Esophagus (tissue), 2 donors: ENCODE results near the gene ETS1. TPM values are rescaled to one million over a fixed set of nuclear protein-coding genes. Genes with fewer than 3 reads are reported as not detected.

ENCODE experiments used
- H3K27ac ChIP-seq, 2 donors: one replicate each; pipeline ENCODE4 v1.5.1; 2013; ENCODE audit warnings: low read depth in 2 of 2, mild to moderate bottlenecking in 2 of 2, inconsistent platforms in 1 of 2, low read length in 1 of 2, moderate library complexity in 1 of 2
- H3K27me3 ChIP-seq, 2 donors: one replicate each; pipeline ENCODE4 v1.6.1; 2013; ENCODE audit warnings: low read length in 2 of 2, control low read depth in 1 of 2, mild to moderate bottlenecking in 1 of 2; ENCODE audit not compliant: insufficient read depth in 2 of 2, control insufficient read depth in 1 of 2
- H3K36me3 ChIP-seq, 2 donors: one replicate each; pipeline ENCODE4 v1.6.1; 2013; ENCODE audit warnings: low read length in 1 of 2; ENCODE audit not compliant: control insufficient read depth in 2 of 2, insufficient read depth in 2 of 2
- H3K4me1 ChIP-seq, 2 donors: one replicate each; pipeline ENCODE4 v1.6.1; 2013; ENCODE audit warnings: low read length in 1 of 2; ENCODE audit not compliant: control insufficient read depth in 2 of 2, insufficient read depth in 2 of 2
- H3K4me3 ChIP-seq, 2 donors: one replicate each; pipeline ENCODE4 v1.5.1; 2013; ENCODE audit warnings: low read length in 2 of 2, mild to moderate bottlenecking in 2 of 2, low read depth in 1 of 2, moderate library complexity in 1 of 2
- H3K9me3 ChIP-seq, 2 donors: one replicate each; pipeline ENCODE4 v1.6.1; 2013; ENCODE audit warnings: mild to moderate bottlenecking in 2 of 2, low read depth in 1 of 2, low read length in 1 of 2, moderate library complexity in 1 of 2; ENCODE audit not compliant: control insufficient read depth in 2 of 2, insufficient read depth in 1 of 2
- WGBS, 2 donors: extraction: QIAGEN DNeasy Blood & Tissue Kit; methylation state at CpG; one replicate each; pipeline ENCODE4 v1.1.7; 2013; 5-methylcytosine and 5-hydroxymethylcytosine counted together
- polyA plus RNA-seq, 2 donors: library from polyadenylated mRNA; stranded (reverse); fragments of 200-250 nt; gene quantifications; one replicate each; pipeline ENCODE4 v1.2.3, GENCODE V29; 2013
- donor health status: healthy with polysubstance abuse.
- donor health status: Bipolar disorder and iron deficiency.

Gene ETS1
- polyA plus RNA-seq, 2 donors: 3.0 to 3.9 TPM

DNA sequence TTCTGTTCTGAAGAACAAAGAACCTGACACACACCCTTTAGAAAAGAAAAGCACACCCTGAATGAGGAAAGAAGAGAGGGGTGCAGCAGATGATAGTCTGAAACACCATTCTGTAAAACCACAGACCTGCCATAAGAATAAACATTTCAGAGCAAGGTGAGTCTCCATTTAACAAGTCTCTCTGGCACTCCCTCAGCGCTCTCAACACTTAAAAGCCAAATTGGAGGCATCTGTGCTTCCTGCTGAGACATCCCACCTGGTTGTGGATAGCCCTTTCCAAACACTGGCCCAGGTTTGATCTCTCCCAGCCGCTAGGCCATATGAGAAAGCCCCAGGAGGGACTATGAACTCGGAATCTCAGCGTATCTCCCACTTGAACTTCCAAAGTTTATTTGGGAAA is 36.3 kb downstream of the ETS1 start:
- no peaks in the 10 kb centered on the region for H3K36me3 ChIP-seq
- WGBS, 2 donors: 93 to 96% methylated on average over 4 of the region's 4 CpGs
- no peak overlapping the region for H3K27ac ChIP-seq
- no peak overlapping the region for H3K4me3 ChIP-seq
- no peaks in the 10 kb centered on the region for H3K9me3 ChIP-seq
- H3K27me3 ChIP-seq: no peaks in the 10 kb centered on the region
- H3K4me1 ChIP-seq: peaks cover 0 to 3% of the 10 kb centered on the region in 2 donors

DNA sequence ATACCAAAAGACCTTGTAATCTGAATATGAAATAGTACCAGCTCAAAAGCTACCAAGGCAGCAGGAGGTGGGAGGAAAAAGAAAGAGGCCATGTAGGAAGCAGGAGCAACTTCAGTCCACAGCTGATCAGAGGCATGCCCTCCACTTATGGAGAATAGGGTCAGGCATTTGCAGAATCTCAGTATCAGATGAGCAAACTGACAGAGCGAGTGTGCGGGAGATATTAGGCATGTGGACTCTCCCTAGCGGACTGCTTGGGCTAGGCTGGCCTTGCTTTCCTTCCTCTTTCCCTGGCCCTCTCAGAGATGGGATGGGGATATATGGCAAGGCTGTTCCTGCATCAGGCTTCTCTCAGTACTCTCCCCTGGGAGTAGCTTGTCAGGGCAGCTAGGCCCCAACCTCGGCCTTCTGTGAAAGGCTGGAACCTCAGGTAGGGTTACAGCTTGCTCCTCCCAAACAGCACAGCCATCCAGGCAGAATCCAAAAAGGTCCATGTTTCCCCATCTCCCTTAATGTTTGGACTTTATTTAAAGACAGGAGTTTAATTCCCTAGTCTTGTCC is 37.0 kb downstream of the ETS1 start:
- Histone ChIP-seq H3K27me3 (no peaks in the 10 kb centered on the region), H3K4me3 (no peak overlapping the region), H3K27ac (peak overlapping the region in 1 of 2 donors; percentile 26), H3K36me3 (no peaks in the 10 kb centered on the region), H3K9me3 (no peaks in the 10 kb centered on the region), H3K4me1 (peaks cover 0 to 3% of the 10 kb centered on the region in 2 donors)
- 91 to 94% methylated on average over 4 of the region's 4 CpGs for WGBS, 2 donors

DNA sequence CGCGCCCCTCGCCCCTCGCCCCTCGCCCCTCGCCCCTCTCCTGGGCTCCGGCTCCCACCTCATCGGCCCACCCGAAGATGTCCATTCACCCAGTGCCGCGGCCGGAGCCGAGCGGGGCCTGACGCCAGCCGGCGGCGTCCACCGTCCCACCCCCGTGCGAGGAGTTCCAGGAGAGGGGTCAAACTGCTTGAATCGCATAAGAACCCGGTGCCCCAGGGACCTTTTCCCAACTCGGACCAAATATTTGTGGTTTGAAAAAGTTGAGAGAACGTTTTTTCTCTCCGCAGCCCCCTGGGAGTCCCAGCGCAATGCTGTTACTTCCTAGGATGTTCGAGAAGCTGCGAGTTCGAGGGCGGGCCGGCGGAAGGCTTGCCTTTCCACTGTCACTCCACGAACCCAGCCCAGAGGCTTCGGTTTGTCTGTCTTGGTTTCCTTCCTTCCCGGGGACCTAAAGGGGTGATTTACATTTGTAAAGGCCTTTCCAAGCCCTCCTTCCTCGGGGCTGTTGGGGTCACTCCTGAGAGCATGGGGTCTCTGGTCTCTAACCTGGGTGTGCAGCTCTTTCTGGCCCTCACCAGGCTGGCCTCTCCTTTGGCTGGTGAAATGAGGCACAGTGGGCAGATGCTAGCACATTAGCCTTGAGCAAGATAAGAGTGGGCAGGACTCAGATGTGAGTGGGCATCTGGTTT is 38.0 kb downstream of the ETS1 start:
- Histone ChIP-seq H3K27ac (peak overlapping the region; percentile 34 to 80), H3K27me3 (no peaks in the 10 kb centered on the region), H3K4me3 (peak overlapping the region in 1 of 2 donors; percentile 42), H3K9me3 (no peaks in the 10 kb centered on the region), H3K36me3 (no peaks in the 10 kb centered on the region), H3K4me1 (peaks cover 0 to 3% of the 10 kb centered on the region in 2 donors)
- 32 to 50% methylated on average over 35 to 37 of the region's 37 CpGs for WGBS, 2 donors

DNA sequence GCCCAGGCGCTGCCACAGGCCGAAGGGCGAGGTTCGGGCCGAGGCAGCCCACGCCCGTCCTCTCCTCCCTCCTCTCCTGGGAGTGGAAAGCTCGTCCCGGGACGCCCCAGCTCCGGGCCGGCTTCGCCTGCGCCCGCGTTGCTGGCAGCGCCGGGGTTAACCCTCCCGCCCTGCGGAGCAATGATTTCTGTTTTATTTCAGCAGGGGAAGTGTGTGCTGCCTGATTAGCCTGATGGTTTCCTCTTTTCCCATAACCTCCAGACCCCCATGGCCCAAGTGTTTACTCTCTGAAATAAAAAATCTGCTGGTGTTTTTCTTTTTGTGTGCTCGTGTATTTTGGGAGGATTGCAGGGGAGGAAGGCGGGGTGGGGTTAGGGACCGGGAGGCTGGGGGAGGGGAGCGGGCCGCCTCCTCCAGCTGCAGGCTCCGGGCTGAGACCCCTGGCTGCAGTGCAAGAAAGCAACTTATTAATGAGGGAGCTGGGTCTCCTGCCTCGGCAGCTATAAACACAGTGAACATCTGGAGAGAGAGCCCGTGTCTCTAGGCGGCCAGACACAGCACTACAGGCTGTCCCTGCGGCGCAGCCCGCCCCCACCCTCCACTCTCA is 38.6 kb downstream of the ETS1 start:
- H3K4me1 ChIP-seq: no peaks in the 10 kb centered on the region
- H3K4me3 ChIP-seq: peak overlapping the region; percentile 30 to 42
- no peaks in the 10 kb centered on the region for H3K36me3 ChIP-seq
- peak overlapping the region; percentile 50 to 80 for H3K27ac ChIP-seq
- no peaks in the 10 kb centered on the region for H3K9me3 ChIP-seq
- 2 to 3% methylated on average over 32 of the region's 32 CpGs for WGBS, 2 donors
- no peaks in the 10 kb centered on the region for H3K27me3 ChIP-seq

DNA sequence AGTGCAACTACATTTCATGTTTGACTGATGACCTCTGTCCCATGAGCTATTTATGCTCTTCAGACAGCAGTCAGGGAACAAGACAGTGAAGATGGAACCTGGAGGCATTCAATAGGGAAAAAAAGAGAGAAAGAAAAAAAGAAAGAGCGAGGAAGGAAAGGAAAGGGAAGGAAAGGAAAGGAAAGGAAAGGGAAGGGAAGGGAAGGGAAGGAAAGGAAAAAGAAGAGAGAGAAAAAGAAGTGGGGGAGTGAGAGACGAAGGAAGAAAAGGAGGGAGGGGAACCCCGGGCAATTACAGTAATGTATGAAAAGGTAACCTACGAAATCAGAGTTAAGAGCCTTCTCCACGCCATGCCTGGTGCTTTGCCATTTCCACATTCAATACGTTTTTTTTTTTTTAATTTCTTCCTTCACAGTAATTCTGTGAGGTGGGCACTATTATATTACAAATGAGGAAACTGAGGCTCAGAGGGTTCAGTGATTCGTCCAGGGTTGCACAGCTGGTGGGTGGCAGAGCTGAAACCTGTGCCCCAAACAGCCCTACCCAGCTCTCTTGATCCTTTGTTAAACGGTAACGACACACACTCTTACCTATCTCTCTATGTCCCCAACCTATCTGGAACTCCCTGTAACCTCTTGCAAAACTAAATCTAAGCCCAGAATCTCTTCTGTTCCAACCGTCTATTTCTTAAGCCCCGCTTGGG is 39.3 kb downstream of the ETS1 start:
- no peaks in the 10 kb centered on the region for H3K9me3 ChIP-seq
- WGBS, 2 donors: 42% methylated on average over 11 of the region's 11 CpGs
- H3K27ac ChIP-seq: peak overlapping the region; percentile 50
- H3K4me1 ChIP-seq: no peaks in the 10 kb centered on the region
- no peaks in the 10 kb centered on the region for H3K36me3 ChIP-seq
- H3K4me3 ChIP-seq: peak overlapping the region; percentile 30 to 42
- H3K27me3 ChIP-seq: no peaks in the 10 kb centered on the region

DNA sequence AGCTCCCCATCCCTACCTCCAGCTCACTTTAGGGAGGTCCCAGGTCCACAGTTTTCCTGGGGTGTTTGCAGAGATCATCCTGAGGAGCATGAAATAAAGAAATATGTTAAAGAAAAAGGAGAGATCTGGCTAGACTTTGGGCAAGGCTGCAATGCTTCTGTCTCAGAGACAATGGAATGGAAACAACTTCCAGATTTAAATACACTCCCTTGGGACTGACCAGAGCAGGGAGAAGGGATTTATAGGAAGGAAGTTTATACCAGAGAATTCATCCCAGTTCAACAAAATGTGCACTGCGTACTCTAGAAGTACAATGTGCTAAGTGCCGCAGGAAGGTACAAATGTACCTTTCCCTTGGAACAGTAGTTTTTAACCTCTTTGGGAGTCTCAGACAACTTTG is 40.4 kb downstream of the ETS1 start:
- 80 to 91% methylated on average over 2 of the region's 2 CpGs for WGBS, 2 donors
- H3K27ac ChIP-seq: no peak overlapping the region
- no peaks in the 10 kb centered on the region for H3K36me3 ChIP-seq
- no peaks in the 10 kb centered on the region for H3K27me3 ChIP-seq
- H3K4me1 ChIP-seq: no peaks in the 10 kb centered on the region
- H3K4me3 ChIP-seq: no peak overlapping the region
- no peaks in the 10 kb centered on the region for H3K9me3 ChIP-seq

DNA sequence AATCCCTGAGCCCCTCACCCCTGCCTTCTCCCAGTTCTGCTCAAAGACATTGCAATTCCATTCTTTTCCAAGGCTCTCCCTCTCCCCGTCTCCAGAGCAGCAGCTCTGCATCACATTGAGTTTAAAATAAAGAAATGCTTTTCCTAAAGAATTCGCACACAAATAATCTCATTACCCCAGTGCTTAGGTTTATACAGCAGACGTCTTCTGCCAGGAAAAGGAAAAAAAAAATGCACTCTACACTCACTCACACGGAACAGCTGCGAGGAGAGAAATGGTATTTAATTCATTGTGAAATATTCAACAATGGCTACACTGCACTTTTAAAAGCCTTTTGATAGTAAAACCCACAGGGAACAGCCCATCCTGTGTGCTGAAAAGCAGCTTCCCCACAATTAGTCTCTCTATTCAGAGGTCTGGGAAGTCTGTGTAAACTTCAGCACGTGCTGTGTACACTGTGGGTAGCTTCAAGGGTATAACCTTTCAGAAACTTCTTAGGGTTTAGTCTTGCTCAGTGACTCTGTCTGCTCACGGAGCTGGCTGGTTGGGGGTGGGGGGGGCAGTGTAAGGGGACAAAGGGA is 42.8 kb downstream of the ETS1 start:
- Histone ChIP-seq H3K27me3 (no peaks in the 10 kb centered on the region), H3K4me3 (no peak overlapping the region), H3K27ac (peak overlapping the region in 1 of 2 donors; percentile 30), H3K4me1 (no peaks in the 10 kb centered on the region), H3K36me3 (no peaks in the 10 kb centered on the region), H3K9me3 (no peaks in the 10 kb centered on the region)
- WGBS, 2 donors: 15 to 26% methylated on average over 7 of the region's 7 CpGs

DNA sequence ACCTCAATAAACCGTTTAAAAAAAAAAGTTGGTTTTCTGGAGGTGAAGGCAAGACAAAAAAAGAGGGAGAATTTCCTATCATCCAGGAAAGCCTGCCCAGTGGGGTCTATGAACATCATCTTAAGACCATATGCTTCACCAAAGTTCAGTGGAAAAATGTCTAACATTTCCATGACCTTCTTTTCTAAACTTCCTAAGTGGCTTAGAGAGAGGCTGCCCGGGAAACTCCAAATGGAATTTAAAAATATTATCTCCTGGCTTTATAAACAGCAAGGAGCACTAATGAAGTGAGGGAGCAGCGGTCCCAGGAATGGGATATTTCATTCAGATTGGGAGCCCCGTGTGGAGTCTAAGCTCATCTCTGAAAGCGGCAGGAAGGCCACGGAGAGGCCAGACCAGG is 46.9 kb downstream of the ETS1 start:
- Histone ChIP-seq H3K27me3 (no peaks in the 10 kb centered on the region), H3K4me1 (no peaks in the 10 kb centered on the region), H3K36me3 (no peaks in the 10 kb centered on the region), H3K27ac (no peak overlapping the region), H3K9me3 (no peaks in the 10 kb centered on the region), H3K4me3 (no peak overlapping the region)
- WGBS, 2 donors: 85 to 90% methylated on average over 6 of the region's 6 CpGs

DNA sequence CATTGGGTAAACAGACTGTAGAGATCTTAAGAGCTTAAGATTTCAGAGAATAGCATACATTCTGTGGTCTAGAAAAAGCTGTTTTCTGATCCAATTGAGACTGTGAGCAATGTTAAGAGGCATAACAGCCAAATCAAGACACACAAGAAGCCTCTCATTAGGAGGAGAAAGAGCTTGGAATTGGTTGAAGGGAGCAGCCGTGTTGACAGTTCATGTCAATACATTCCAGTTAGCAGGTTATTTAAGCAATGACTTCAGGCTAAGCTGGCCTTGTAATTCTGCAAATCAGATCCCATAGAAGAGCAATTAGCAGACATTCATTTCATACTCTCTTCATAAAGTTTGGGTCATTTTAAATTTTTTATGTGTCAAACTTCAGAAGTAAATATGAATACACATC is 50.9 kb downstream of the ETS1 start:
- no peak overlapping the region for H3K27ac ChIP-seq
- 82 to 88% methylated on average over 1 of the region's 1 CpG for WGBS, 2 donors
- H3K27me3 ChIP-seq: no peaks in the 10 kb centered on the region

More for the DNA sequence above, 50.9 kb downstream of the ETS1 start:
- Histone ChIP-seq H3K4me1 (no peaks in the 10 kb centered on the region), H3K9me3 (no peaks in the 10 kb centered on the region), H3K4me3 (no peak overlapping the region), H3K36me3 (no peaks in the 10 kb centered on the region)
